ENCODE data around the gene CARNS1.
A peak's percentile ranks its signal among the peaks of the same experiment; 100 is the strongest.

CARNS1 gene

DNA sequence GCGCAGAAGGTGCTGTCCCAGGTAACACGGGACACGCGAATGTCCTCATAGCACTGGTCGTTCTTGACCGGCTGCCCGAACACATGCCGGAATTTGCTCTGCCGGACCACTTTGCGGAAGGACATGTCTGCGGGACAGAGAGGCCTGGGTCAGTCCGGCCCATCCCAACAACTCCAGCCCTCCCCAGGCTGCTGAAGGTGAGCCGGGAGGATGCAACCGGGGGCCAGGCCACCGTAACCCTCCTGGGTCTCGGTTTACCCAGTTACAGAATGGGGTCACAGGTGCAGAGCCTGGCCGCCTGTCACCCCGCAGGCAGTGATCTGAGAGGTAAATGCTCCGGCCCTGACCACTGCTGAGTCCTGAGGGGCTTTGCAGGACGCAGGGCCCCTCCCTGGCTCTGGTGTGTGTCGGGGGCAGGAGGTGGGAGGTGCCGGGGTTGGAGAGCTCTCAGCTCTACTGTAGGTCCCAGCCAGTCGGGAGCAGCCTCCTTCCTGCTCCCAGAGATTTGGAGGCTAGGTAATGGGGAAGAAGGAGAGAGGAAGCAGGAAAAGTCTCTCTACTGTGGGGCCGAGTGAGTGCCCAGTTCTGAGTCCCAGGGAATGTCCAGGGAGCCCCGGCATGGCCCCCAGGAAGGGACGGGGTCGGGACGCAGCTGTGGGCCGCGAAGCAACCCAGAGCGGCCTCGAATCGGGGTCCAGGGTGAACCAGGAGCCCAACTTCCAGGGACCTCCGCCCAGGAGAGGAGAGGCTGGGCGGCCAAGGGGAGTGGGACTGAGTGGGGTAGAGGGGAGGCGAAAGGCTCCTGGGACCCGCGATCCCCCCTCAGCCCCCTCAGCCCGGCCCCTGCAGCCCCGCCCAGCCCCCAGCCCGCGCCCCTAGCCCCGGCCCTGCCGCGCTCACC, 27.3 kb downstream of the CARNS1 start:
- no peak for DNase-seq (ENCODE audit: low read depth)
- TF ChIP-seq, protein P1, sequence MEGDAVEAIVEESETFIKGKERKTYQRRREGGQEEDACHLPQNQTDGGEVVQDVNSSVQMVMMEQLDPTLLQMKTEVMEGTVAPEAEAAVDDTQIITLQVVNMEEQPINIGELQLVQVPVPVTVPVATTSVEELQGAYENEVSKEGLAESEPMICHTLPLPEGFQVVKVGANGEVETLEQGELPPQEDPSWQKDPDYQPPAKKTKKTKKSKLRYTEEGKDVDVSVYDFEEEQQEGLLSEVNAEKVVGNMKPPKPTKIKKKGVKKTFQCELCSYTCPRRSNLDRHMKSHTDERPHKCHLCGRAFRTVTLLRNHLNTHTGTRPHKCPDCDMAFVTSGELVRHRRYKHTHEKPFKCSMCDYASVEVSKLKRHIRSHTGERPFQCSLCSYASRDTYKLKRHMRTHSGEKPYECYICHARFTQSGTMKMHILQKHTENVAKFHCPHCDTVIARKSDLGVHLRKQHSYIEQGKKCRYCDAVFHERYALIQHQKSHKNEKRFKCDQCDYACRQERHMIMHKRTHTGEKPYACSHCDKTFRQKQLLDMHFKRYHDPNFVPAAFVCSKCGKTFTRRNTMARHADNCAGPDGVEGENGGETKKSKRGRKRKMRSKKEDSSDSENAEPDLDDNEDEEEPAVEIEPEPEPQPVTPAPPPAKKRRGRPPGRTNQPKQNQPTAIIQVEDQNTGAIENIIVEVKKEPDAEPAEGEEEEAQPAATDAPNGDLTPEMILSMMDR (IDR thresholded peaks at IDR 0.05; ENCODE audit: control insufficient read depth, extremely low read depth, insufficient read depth) = no peak
- peak overlapping the region; percentile 95 for H3K4me3 ChIP-seq (ENCODE audit: low read depth, low read length)

DNA sequence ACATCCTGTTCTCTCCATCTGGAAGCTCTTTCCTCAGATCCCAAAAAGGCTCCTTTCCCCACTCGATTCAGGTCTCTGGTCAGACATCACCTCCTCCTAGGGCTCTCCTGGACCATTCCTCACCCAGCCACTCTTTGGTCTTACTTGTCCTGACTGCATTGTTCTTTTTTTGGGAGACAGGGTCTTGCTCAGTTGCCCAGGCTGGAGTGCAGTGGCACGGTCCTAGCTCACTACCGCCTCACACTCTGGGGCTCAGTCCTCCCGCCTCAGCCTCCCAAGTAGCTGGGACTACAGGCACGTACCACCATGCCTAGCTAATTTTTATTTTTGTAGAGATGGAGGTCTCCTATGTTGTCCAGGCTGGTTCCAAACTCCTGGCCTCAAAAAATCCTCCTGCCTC, 30.0 kb downstream of the CARNS1 start:
- H3K4me3 ChIP-seq (ENCODE audit: low read depth, low read length) = no peak overlapping the region
- no peak for DNase-seq (ENCODE audit: low read depth)
- TF ChIP-seq, protein P1 (IDR thresholded peaks at IDR 0.05; ENCODE audit: control insufficient read depth, extremely low read depth, insufficient read depth) = no peak

DNA sequence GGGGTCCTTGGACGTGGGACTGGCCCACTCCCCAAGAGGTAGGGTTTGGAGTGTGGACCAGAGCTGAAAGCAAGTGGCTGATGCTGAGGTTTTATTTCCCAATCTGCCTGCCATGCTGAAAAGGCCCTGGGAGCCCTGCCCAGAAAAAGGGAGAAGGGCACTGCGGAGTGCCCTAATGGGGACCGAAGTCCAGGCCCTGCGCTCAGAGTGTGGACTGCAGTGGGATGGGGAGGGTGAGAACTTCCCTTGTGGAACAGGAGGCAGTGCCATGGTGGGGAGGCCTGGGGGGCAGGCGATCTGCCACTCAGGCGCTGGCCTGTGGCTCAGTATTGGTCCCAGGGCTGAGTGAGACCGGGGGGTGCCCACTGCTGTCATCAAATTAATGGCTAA, 32.7 kb downstream of the CARNS1 start:
- no peak overlapping the region for H3K4me3 ChIP-seq (ENCODE audit: low read depth, low read length)
- no peak for DNase-seq (ENCODE audit: low read depth)
- TF ChIP-seq, protein P1 (IDR thresholded peaks at IDR 0.05; ENCODE audit: control insufficient read depth, extremely low read depth, insufficient read depth) = no peak

DNA sequence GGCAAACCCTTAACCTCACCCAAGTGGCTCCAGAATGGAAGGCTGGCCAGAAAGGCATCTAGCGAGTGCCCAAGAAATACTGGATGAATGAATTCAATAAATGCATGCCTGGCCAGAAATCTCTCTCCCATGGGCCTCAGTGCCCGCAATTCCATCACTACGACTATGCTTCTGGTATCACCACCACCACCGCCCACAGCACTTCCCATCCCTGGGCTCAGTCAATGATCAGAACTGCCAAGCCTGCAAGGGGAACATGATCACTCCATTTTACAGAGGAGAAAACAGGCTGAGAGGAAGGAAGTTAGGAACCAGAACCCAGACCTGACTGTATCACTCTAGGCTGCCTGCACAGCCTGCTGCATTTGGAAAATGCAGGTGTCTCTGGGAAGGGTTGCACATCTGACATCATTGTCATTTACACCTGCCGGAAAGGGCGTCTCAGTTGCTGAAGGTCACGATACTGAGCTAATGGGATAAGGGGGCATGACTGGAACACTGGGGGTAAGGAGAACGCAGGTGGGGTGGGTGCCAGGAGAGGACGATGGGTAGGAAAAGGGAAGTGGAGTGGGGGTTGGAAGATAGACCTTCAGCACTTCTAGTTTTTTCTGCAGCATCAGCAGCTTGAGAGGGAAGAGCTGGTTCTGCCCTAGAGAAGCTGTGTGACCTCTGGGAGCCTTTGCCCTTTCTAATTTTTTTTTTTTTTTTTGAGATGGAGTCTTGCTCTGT, 33.8 kb downstream of the CARNS1 start:
- TF ChIP-seq, protein P1 (IDR thresholded peaks at IDR 0.05; ENCODE audit: control insufficient read depth, extremely low read depth, insufficient read depth) = no peak

DNA sequence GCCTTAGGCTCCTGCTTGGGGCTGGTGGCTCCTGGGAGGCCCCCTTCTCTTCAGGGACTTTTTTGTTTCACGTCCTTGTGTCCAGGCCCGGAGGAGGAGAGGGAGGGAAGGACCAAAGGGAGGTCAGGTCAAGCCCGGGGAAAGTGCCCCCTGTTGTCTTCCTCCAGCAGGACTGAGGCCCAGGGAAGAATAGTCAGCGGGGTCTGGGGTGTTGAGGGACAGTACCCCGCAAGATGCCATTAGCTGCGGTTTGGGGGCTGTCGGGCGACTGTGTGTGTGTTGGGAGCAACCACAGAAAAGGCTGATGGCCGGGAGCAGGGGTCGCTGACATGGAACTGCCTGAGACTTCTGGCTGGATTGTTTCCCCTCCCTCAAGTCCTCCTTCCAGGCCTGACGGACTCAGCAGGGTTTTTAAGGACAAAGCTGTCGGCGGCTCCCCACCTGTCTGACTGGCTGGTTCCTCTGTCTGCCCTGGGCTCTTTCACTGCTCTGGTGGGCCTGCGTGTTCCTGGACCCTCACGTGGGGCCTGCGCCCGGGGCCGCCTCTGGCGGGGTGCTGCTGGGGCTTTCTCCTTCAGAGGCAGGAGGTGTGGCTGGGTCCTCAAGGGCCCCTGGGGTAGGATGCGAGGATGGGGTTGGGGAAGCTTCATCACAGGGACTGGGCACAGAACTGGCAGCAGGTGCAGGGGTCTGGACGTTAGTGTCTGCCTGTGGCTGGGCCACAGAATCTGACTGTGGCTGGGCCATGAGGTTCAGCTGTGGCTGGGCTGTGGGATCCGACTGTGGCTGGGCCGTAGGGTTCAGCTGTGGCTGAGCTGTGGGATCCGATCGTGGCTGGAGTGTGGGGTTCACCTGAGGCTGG, 35.5 kb downstream of the CARNS1 start:
- no peak overlapping the region for H3K4me3 ChIP-seq (ENCODE audit: low read depth, low read length)
- TF ChIP-seq, protein P1 (IDR thresholded peaks at IDR 0.05; ENCODE audit: control insufficient read depth, extremely low read depth, insufficient read depth) = no peak
- no peak for DNase-seq (ENCODE audit: low read depth)

More for the DNA sequence above, 33.8 kb downstream of the CARNS1 start:
- no peak overlapping the region for H3K4me3 ChIP-seq (ENCODE audit: low read depth, low read length)
- no peak for DNase-seq (ENCODE audit: low read depth)

DNA sequence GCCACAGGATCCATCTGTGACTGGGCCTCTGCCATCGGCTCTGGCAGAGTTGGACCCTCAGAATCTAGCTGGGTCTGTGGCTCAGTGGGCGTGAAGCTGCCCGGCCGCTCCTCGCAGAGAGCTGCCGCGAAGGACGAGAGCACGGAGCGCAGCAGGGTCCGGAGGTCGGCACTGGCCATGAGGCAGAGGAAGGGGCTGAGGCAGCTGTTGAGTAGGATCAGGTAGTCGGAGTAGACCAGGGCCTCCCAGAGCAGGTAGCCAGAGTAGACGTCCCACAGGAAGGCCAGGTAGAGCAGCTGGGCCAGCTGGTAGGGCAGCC, 36.1 kb downstream of the CARNS1 start:
- H3K4me3 ChIP-seq (ENCODE audit: low read depth, low read length) = no peak overlapping the region
- TF ChIP-seq, protein P1 (IDR thresholded peaks at IDR 0.05; ENCODE audit: control insufficient read depth, extremely low read depth, insufficient read depth) = no peak
- DNase-seq (ENCODE audit: low read depth) = no peak

All from LNCaP clone FGC (cell line).